ENCODE measurements around the gene PRSS27.
"Not testable (repeated sequence)": the region's sequence is repeated elsewhere in the genome, so short reads cannot be mapped to it uniquely, and the experiment has no call there.

The PRSS27 gene

DNA sequence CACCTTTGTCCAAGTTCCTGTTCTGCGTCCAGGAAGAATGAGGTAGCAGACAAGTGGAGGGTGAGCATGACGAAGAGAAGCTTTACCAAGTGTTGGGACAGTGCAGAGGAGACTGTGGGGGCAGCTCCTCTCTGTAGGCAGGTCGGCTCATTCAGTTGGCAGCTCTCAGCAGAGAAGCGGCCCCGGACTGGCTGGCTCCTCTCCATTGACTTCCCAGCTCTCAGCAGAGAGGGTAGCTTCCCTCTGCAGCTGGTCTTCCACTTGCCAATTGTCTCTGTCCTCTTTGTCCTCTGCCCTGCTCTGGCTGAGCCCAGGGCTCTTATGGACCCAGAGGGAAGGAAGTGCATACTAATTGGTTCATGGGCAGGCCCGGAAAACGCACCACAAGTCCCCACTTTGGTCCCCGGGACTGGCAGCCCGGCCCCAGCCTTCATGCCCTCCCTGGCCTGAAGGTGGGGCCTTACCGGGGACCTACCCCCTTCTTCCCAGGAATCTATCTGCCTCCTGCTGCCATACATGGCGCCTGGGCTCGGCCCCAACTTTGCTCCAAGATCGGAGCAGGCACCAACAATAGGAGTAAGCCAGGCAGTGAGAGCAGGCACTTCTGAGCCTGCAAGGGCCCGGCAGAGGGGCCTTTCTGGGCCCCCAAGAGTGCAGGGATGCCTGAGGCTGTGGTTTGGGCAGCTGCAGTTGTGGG, 27.6 kb downstream of the PRSS27 start:
- DNase-seq = no peak

DNA sequence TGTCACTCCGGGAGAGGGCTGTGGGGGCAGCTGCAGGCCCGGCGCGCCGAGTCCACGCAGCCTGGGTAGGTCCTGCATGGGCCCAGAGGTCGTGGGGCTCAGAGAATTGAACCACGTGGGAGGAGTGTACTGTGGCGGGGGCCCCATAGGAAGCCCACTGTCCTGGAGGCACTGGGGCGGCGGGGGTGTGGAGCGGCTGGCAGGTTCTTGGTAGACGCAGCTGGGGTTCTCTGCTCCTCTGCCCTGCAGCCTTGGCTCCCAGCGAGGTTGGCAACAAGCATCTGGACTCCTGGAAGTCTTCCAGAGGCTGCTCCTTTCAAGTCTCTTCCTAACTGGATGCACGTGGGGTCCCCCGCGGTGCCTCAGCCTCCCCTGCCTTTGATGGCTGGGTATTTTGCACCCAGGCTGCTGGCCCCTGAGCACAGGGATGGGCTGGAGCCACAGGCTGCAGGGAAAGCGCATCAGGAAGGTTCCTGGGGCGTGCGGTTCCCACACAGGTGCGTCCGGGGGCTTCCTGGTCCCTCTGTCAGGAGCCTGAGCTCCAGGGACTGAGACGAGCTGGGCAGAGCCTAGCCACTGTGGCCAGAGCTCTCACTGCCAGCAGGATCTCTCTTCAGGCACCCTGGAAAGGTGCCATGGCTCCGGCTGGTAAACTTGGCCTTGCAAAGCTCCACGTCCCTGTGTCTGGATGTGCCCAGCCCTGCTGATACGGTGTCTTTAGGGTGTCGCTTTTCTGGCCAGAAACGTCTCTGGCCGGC, 28.4 kb downstream of the PRSS27 start:
- no peak for DNase-seq

DNA sequence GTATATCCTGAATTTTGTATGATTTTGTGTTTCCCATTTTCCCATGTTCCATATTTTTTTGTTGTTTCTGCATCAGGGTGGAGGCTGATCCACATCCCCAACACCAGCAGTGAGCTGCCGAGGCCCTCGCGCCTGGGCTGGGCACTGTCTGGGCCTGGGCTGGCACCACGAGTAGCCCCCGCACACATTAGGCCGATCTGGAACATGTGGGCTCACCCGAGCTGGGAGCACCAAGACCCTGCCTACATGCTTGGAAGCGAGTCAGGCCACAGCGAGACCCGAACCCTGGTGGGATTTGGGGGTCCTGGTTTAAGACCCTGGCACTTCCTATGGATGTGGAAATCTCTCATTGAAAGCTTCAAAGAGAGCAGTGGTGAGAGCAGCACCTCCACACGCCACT, 29.2 kb downstream of the PRSS27 start:
- no peak for DNase-seq

DNA sequence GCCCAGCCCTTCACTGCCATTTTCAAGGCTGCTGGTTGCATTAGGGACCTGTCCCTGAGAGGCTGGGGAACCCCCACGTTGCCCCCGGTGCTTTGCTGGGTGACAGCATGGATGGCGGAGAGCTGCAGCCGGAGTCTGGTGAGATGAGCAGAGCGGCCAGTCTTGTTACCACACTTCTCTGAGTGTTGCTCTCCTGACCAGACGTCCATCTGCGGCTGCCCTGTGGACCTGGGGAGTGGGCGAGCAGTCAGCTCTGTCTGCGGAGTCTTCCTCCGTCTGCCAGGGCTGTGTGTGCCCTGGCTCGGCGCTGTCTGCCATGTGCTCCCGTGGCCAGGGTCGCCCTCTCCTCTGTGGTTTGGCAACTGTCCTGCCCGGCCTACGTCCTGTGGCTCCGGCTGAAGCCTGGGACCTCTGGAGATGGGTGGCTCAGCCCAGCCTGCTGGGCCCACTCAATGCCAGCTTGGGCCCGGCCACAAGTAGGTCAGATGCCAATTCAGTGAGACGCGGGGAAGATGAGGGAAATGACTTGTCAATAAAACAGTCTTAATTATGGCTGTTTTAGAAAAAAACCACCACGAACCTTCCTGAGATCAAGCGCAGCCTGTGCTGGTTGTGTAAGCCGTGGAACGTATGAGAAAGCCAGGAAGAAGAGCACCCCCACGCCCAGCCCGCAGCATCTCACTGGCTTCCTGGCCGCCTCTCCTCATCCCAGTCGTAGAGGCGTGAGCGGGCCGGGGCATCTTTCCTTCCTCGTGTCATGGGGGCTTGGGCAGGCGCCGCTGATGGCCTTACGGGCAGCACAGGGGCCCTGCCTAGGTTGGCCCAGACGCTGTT, 29.8 kb downstream of the PRSS27 start:
- no peak for DNase-seq

DNA sequence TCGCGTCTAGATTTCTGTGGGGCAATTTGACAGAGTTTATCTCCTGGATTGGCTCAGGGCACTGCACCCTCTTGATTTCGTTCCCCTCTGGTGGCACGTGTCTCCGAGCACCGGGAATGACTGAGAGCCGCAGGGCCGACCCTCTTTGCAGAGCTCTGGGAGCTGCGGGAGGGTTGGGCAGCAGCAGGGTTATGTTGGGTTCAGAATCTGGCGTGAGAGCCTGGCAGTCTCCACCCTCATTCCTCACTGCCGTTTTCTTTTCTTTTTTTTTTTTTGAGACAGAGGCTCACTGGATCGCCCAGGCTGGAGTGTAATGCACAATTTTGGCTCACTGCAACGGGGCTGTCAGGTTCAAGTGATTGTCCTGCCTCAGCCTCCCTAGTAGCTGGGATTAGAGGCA, 30.6 kb downstream of the PRSS27 start:
- not testable (repeated sequence) for DNase-seq

DNA sequence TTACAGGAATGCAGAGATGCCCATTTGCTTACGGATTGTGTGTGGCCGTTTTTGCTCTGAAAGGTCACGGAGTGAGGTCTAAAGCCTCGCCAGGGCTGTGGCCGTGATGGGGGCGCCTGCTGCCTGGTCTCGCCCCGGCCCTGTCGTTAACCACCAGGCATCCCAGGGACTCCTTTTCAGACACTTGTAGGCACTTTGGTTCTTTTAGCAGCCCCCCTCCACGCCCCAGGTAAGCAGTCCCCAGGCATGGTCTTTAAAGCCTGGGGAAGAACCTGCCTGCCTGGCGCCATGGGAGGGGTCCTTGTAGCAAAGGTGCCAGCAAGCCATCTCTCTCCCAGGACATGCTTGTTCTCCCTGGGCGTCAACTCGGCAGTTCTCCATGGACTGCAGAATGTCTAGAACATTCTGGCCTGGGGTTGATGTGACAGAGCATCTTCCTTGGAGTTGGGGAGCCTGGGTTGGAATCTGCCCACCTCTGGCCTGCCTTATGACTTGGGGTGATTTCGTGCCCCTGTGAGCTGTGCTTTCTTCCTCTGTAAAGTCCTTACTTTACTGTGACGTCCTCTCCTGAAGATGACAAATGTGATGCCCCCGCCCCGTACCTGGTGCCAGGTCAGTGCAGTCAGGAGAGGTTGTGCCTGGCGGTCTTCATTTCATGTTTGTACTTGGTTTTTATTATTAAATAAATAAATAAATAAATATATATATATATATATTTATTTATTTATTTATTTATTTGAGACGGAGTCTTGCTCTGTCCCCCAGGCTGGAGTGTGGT, 32.3 kb downstream of the PRSS27 start:
- no peak for DNase-seq

- DNase-seq = no peak
Observed at GRCh38 chr16:2686912-2687507, 33.0 kb downstream of the PRSS27 start.

GRCh38 chr16:2686075-2686474, 33.9 kb downstream of the PRSS27 start:
- DNase-seq = not testable (repeated sequence)

DNA sequence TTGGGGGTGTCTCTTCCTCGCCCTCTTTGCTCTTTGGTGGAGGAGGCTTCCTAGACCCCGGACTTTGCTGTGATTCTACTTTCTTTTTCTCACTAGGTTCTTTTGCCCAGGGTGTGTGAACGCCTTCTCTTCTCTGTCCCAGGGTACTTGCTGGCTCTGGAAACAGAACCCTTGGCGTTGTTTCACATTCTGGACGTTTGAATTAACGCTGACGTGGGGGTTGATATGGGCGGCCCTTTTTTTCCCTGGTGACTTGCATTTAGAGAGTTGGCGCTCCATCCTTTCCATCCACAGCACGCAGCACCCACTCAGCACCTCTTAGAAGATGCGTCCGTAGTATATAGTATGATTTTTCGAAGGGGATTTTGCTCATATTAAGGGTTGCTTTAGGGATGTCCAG, 37.0 kb downstream of the PRSS27 start:
- DNase-seq = not testable (repeated sequence)

GRCh38 chr16:2682209-2683021, 37.6 kb downstream of the PRSS27 start, which contains the start of gene KCTD5:
KCTD5 (plus strand) TSS chr16:2682523; CDS start chr16:2682549, 26 bp downstream.
- DNase-seq = peak; percentile 74 to 93

GRCh38 chr16:2680360-2680759, 39.7 kb downstream of the PRSS27 start:
- not testable (repeated sequence) for DNase-seq

- DNase-seq = not testable (repeated sequence)
Observed at GRCh38 chr16:2679902-2680301, 40.1 kb downstream of the PRSS27 start.

GRCh38 chr16:2678206-2678965, 41.6 kb downstream of the PRSS27 start:
- not testable (repeated sequence) for DNase-seq

DNA sequence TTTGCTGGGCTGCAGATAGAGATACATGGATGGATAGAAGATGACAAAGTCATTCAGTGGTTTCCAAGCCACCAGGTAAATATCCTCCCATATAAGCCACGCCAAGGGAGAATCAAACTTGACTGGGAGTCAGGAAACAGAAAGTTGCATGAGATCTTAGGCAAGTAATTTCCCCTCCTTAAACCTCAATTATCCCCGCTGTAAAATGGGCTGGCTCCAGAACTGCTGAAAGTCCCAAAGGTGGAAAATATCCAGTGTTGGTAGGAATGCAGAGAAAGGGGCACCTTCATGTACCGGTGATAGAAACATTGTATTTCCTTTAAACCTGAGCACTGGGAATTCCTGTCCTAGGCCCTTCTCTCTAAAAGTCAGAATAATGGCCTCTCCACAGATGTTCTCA, 43.1 kb downstream of the PRSS27 start:
- DNase-seq = not testable (repeated sequence)

DNA sequence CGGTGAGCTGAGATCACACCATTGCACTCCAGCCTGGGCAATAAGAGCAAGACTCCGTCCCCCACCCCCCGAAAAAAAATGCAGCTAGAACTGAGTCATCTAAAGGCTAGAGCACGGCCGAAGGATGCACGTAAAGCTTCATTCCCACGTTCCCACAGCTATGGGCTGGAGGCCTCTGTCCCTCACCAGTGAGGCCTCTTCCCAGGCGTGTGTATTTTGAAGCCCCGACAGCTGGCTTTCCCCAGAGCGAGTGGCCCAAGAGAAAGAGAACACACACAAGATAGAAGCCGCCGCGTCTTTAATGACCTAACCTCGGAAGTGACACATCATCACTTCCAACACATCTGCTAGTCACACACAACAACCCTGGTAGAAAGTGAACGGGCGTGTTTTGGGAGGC, 44.3 kb downstream of the PRSS27 start:
- DNase-seq = no peak

- DNase-seq = no peak
Observed at GRCh38 chr16:2675021-2675420, 45.0 kb downstream of the PRSS27 start.

- DNase-seq = peak; percentile 70 to 93
Observed at GRCh38 chr16:2673066-2673999, 46.7 kb downstream of the PRSS27 start.

DNA sequence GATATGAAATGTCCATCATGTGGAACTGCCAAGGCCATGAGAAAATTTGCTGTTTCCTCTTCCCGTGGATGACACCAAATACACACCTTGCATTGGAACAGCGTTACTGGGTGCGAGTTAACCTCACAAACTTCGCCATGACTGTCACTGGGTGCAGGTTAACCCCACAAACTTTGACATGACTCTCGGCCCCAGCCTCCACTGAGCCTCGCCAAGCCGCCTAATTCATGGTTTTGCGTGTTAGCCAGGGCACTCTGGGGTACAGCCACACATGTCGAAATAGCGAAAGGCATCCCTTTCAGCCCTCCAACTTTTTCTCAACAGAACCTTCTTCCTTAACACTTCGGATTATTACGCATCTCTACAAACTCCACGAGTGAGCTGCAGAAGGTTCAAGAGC, 48.3 kb downstream of the PRSS27 start:
- no peak for DNase-seq

- peak in 1 of 2 experiments; percentile 19 for DNase-seq
Observed at GRCh38 chr16:2671193-2671592, 48.8 kb downstream of the PRSS27 start.
